HepG2 (cell line): ENCODE results near the gene GABRG3.

Experiments used
- CTCF ChIP-seq: sonication (generic); formaldehyde crosslinking; IDR thresholded peaks from 2 replicates; pipeline ENCODE4 v1.5.0; 2020; ENCODE audit warnings: mild to moderate bottlenecking, missing genetic modification reagents, moderate library complexity
- TFE3 ChIP-seq: IDR thresholded peaks from 2 replicates; pipeline ENCODE4 v1.6.1; 2016
- ZBTB34 ChIP-seq: sonication (generic); formaldehyde crosslinking; IDR thresholded peaks from 2 replicates; pipeline ENCODE4 v1.8.0; 2022; ENCODE audit warnings: mild to moderate bottlenecking, missing genetic modification reagents
- ZNF335 ChIP-seq: sonication (generic); formaldehyde crosslinking; IDR thresholded peaks from 2 replicates; pipeline ENCODE4 v1.4.0; 2020; ENCODE audit warnings: missing genetic modification reagents

GRCh38 chr15:27506752-27507151, 535.8 kb downstream of the GABRG3 start:
- TF ChIP-seq TFE3 (CRISPR knock-in tag) = no peak
- TF ChIP-seq CTCF (CRISPR knock-in tag) = no peak
- no peak for TF ChIP-seq ZBTB34 (CRISPR knock-in tag)
- TF ChIP-seq ZNF335 (CRISPR knock-in tag) = no peak
